GM18868 (cell line): ENCODE results near the gene SLC6A8.
"Not testable (repeated sequence)": the region's sequence is repeated elsewhere in the genome, so short reads cannot be mapped to it uniquely, and the experiment has no call there.

Source experiments
- ATAC-seq: cut with Tn5 transposase; IDR thresholded peaks from one replicate; pipeline ENCODE4 v1.9.1; 2021; ENCODE audit warnings: mild to moderate bottlenecking, moderate library complexity; ENCODE audit not compliant: unreplicated experiment

Gene SLC6A8

GRCh38 chrX:153670748-153671588 is 16.8 kb upstream of the SLC6A8 start:
- ATAC-seq, result no peak

GRCh38 chrX:153671589-153672530 is 15.9 kb upstream of the SLC6A8 start:
- ATAC-seq, result no peak

- ATAC-seq, result no peak
Measured at GRCh38 chrX:153672531-153673427, 14.9 kb upstream of the SLC6A8 start.

- ATAC-seq, result no peak
Measured at GRCh38 chrX:153673428-153674218, 14.1 kb upstream of the SLC6A8 start, which contains the start of gene PNCK. TSS of gene PNCK (minus strand) at chrX:153673813. CDS start at chrX:153673076, 737 bp downstream.

GRCh38 chrX:153674219-153674851 is 13.4 kb upstream of the SLC6A8 start:
- no peak for ATAC-seq

- ATAC-seq, result no peak
Measured at GRCh38 chrX:153681175-153681574, 6.6 kb upstream of the SLC6A8 start.

GRCh38 chrX:153683486-153683885 is 4.2 kb upstream of the SLC6A8 start:
- ATAC-seq, result not testable (repeated sequence)

- no peak for ATAC-seq
Measured at GRCh38 chrX:153684467-153685155, 3.1 kb upstream of the SLC6A8 start.

GRCh38 chrX:153685156-153685536 is 2.6 kb upstream of the SLC6A8 start:
- no peak for ATAC-seq

GRCh38 chrX:153685751-153686696 is 1.7 kb upstream of the SLC6A8 start:
- no peak for ATAC-seq

- no peak for ATAC-seq
Measured at GRCh38 chrX:153686711-153687110, 1.0 kb upstream of the SLC6A8 start.

- no peak for ATAC-seq
Measured at GRCh38 chrX:153688071-153688470, 345 bp downstream of the SLC6A8 start.

- ATAC-seq, result no peak
Measured at GRCh38 chrX:153688506-153688905, 780 bp downstream of the SLC6A8 start.

- ATAC-seq, result no peak
Measured at GRCh38 chrX:153688911-153689590, 1.3 kb downstream of the SLC6A8 start.

- no peak for ATAC-seq
Measured at GRCh38 chrX:153689654-153690465, 2.1 kb downstream of the SLC6A8 start.

- ATAC-seq, result no peak
Measured at GRCh38 chrX:153690466-153690865, 2.7 kb downstream of the SLC6A8 start.
